NB4 (cell line): ENCODE measurements around the gene RANBP3L.

Experiments
- DNase-seq: peaks from one replicate; pipeline ENCODE4 v3.0.0; 2010; ENCODE audit warnings: low read depth
- H3K4me3 ChIP-seq: one replicate; pipeline ENCODE4 v1.5.1; 2011; ENCODE audit warnings: mild to moderate bottlenecking, low read depth, low read length, moderate library complexity
- CTCF ChIP-seq: IDR thresholded peaks from one replicate; pipeline ENCODE4 v1.5.1; 2012; ENCODE audit warnings: low read depth, low read length
- MAX ChIP-seq: IDR thresholded peaks from 2 replicates; pipeline ENCODE4 v1.6.1; 2011; ENCODE audit warnings: low read depth, low read length
- MYC ChIP-seq: IDR thresholded peaks from 2 replicates; pipeline ENCODE4 v1.6.1; 2011; ENCODE audit warnings: low read depth, low read length
- POLR2A ChIP-seq: IDR thresholded peaks from 2 replicates; pipeline ENCODE4 v1.6.1; 2011; ENCODE audit warnings: mild to moderate bottlenecking; ENCODE audit not compliant: insufficient read length; ENCODE audit errors: extremely low read depth

The RANBP3L gene

GRCh38 chr5:36273809-36274526 lies 27.7 kb downstream of the RANBP3L start:
- DNase-seq = peak; percentile 72
- TF ChIP-seq MAX (no peak), MYC (no peak), CTCF (no peak), POLR2A (no peak)
- H3K4me3 ChIP-seq = peak overlapping the region; percentile 27

GRCh38 chr5:36272136-36272690 lies 29.5 kb downstream of the RANBP3L start:
- TF ChIP-seq CTCF (no peak), MAX (no peak), POLR2A (no peak), MYC (no peak)
- no peak overlapping the region for H3K4me3 ChIP-seq
- DNase-seq = no peak

- no peak for DNase-seq
- no peak overlapping the region for H3K4me3 ChIP-seq
- TF ChIP-seq MAX (no peak), MYC (no peak), POLR2A (no peak)
Observed at GRCh38 chr5:36270876-36271575, 30.7 kb downstream of the RANBP3L start.

- no peak overlapping the region for H3K4me3 ChIP-seq
- DNase-seq = no peak
- no peak for TF ChIP-seq MYC
- no peak for TF ChIP-seq MAX
- no peak for TF ChIP-seq CTCF
- TF ChIP-seq POLR2A = no peak
Observed at GRCh38 chr5:36270175-36270574, 31.5 kb downstream of the RANBP3L start.

- H3K4me3 ChIP-seq = no peak overlapping the region
- TF ChIP-seq MAX = no peak
- no peak for TF ChIP-seq CTCF
- no peak for TF ChIP-seq MYC
- no peak for TF ChIP-seq POLR2A
- no peak for DNase-seq
Observed at GRCh38 chr5:36269478-36269877, 32.2 kb downstream of the RANBP3L start.

GRCh38 chr5:36267905-36268304 lies 33.8 kb downstream of the RANBP3L start:
- no peak for TF ChIP-seq POLR2A
- no peak for TF ChIP-seq MYC
- TF ChIP-seq MAX = no peak
- TF ChIP-seq CTCF = no peak
- H3K4me3 ChIP-seq = no peak overlapping the region
- no peak for DNase-seq
